Gastroesophageal sphincter (tissue), 3 donors: ENCODE measurements around the gene TDP1.
"Not testable (repeated sequence)": the region's sequence is repeated elsewhere in the genome, so short reads cannot be mapped to it uniquely, and the experiment has no call there.

Experiments
- CTCF ChIP-seq, 4 experiments: fragments of 200-600 bp in 2 of 4; fragments of 450-650 bp in 2 of 4; sonication (generic) in 1 of 4; IDR thresholded peaks; one replicate each; pipeline ENCODE4 v1.5.1; 2017 to 2019; ENCODE audit warnings: antibody characterized with exemption in 4 of 4, mild to moderate bottlenecking in 2 of 4, moderate library complexity in 2 of 4
- POLR2A ChIP-seq, 2 donors: fragments of 450-650 bp; IDR thresholded peaks; one replicate each; pipeline ENCODE4 v1.6.1; 2017; ENCODE audit warnings: antibody characterized with exemption in 2 of 2, mild to moderate bottlenecking in 2 of 2, moderate library complexity in 1 of 2

- not testable (repeated sequence) for TF ChIP-seq CTCF, POLR2A (IDR thresholded peaks at IDR 0.05)
Observed at GRCh38 chr14:90089486-90089885, 133.8 kb downstream of the TDP1 start.
